Loucy (cell line): Measurements from ENCODE around the gene HUS1.

Experiments
- H2AFZ ChIP-seq: fragments of 200-600 bp; sonication (generic); 2 replicates; pipeline ENCODE4 v1.6.0; 2016; ENCODE audit warnings: antibody characterized with exemption, mild to moderate bottlenecking, low read length, moderate library complexity
- H3F3A ChIP-seq: fragments of 200-600 bp; 2 replicates; pipeline ENCODE4 v1.6.0; 2016; ENCODE audit warnings: antibody characterized with exemption, low read depth, mild to moderate bottlenecking
- H3K27me3 ChIP-seq: fragments of 200-600 bp; sonication (generic); 2 replicates; pipeline ENCODE4 v1.6.1; 2014; ENCODE audit warnings: low read length, mild to moderate bottlenecking; ENCODE audit not compliant: insufficient read depth, poor library complexity, severe bottlenecking
- H3K36me3 ChIP-seq: fragments of 200-600 bp; sonication (generic); 2 replicates; pipeline ENCODE4 v1.6.1; 2016; ENCODE audit warnings: low read length; ENCODE audit not compliant: insufficient read depth
- H3K4me1 ChIP-seq: fragments of 200-600 bp; sonication (generic); 2 replicates; pipeline ENCODE4 v1.5.1; 2014; ENCODE audit warnings: low read length, mild to moderate bottlenecking; ENCODE audit not compliant: insufficient read depth, poor library complexity, severe bottlenecking
- H3K4me2 ChIP-seq: fragments of 200-600 bp; sonication (generic); 2 replicates; pipeline ENCODE4 v1.6.0; 2014; ENCODE audit warnings: antibody characterized with exemption, low read length, low read depth, mild to moderate bottlenecking; ENCODE audit not compliant: poor library complexity, severe bottlenecking
- H3K4me3 ChIP-seq: fragments of 200-600 bp; sonication (generic); 2 replicates; pipeline ENCODE4 v1.5.1; 2014; ENCODE audit warnings: low read length, mild to moderate bottlenecking, mixed read lengths; ENCODE audit not compliant: poor library complexity, severe bottlenecking
- H3K79me2 ChIP-seq: fragments of 200-600 bp; sonication (generic); 2 replicates; pipeline ENCODE4 v1.6.1; 2014; ENCODE audit warnings: low read length; ENCODE audit not compliant: insufficient read depth
- H3K9ac ChIP-seq: fragments of 200-600 bp; sonication (generic); 2 replicates; pipeline ENCODE4 v1.6.0; 2014; ENCODE audit warnings: mild to moderate bottlenecking, low read depth, low read length, moderate library complexity; ENCODE audit not compliant: poor library complexity, severe bottlenecking
- H3K9me2 ChIP-seq: fragments of 200-600 bp; sonication (generic); replicated peaks from 2 replicates; pipeline ENCODE4 v1.6.1; 2016; ENCODE audit warnings: low read depth, low read length, mixed read lengths
- H3K9me3 ChIP-seq: fragments of 200-600 bp; sonication (generic); 2 replicates; pipeline ENCODE4 v1.6.1; 2014; ENCODE audit warnings: mild to moderate bottlenecking, antibody characterized with exemption, low read length, low read depth; ENCODE audit not compliant: insufficient read depth
- H4K20me1 ChIP-seq: fragments of 200-600 bp; sonication (generic); 2 replicates; pipeline ENCODE4 v1.6.0; 2014; ENCODE audit warnings: antibody characterized with exemption, low read length, mild to moderate bottlenecking; ENCODE audit not compliant: insufficient read depth, poor library complexity, severe bottlenecking
- EZH2phosphoT487 ChIP-seq: fragments of 200-600 bp; IDR thresholded peaks from 2 replicates; pipeline ENCODE4 v1.6.1; 2018; ENCODE audit warnings: antibody characterized with exemption, mild to moderate bottlenecking, moderate library complexity, borderline replicate concordance
- TF ChIP-seq, protein P1 (sequence below): fragments of 200-600 bp; sonication (generic); conservative IDR thresholded peaks from 2 replicates; pipeline ENCODE4 v1.5.1; 2014; ENCODE audit warnings: mild to moderate bottlenecking, antibody characterized with exemption, low read length

The HUS1 gene

DNA sequence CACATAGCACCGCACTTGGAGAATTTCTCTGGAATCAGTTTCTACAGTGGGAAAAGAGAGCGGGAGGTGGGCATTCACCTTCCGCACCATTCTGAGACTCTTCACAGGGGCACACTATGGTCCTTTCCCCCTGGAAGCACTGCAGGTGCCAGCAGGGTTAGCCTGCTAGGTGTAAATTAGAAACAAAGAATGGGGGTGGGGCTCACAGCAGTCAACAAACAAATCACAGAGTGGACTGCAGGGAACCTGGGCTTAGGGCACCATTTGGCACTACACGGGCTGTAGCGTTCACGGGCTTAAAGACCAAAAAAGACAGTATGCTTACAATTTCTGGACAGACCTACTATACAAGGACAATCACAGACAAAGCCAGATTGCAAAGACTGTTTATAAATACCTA lies 23.2 kb downstream of the HUS1 start:
- no peaks in the 10 kb centered on the region for H3K27me3 ChIP-seq
- no peak overlapping the region for H3K4me2 ChIP-seq
- no peak overlapping the region for H2AFZ ChIP-seq
- no peak for TF ChIP-seq EZH2phosphoT487
- TF ChIP-seq, protein P1, sequence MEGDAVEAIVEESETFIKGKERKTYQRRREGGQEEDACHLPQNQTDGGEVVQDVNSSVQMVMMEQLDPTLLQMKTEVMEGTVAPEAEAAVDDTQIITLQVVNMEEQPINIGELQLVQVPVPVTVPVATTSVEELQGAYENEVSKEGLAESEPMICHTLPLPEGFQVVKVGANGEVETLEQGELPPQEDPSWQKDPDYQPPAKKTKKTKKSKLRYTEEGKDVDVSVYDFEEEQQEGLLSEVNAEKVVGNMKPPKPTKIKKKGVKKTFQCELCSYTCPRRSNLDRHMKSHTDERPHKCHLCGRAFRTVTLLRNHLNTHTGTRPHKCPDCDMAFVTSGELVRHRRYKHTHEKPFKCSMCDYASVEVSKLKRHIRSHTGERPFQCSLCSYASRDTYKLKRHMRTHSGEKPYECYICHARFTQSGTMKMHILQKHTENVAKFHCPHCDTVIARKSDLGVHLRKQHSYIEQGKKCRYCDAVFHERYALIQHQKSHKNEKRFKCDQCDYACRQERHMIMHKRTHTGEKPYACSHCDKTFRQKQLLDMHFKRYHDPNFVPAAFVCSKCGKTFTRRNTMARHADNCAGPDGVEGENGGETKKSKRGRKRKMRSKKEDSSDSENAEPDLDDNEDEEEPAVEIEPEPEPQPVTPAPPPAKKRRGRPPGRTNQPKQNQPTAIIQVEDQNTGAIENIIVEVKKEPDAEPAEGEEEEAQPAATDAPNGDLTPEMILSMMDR = no peak
- no peaks in the 10 kb centered on the region for H3K9me2 ChIP-seq
- no peak overlapping the region for H3K9ac ChIP-seq
- no peaks in the 10 kb centered on the region for H4K20me1 ChIP-seq
- no peaks in the 10 kb centered on the region for H3F3A ChIP-seq
- no peaks in the 10 kb centered on the region for H3K36me3 ChIP-seq
- no peaks in the 10 kb centered on the region for H3K9me3 ChIP-seq
- H3K79me2 ChIP-seq = no peaks in the 10 kb centered on the region
- no peaks in the 10 kb centered on the region for H3K4me1 ChIP-seq
- no peak overlapping the region for H3K4me3 ChIP-seq

DNA sequence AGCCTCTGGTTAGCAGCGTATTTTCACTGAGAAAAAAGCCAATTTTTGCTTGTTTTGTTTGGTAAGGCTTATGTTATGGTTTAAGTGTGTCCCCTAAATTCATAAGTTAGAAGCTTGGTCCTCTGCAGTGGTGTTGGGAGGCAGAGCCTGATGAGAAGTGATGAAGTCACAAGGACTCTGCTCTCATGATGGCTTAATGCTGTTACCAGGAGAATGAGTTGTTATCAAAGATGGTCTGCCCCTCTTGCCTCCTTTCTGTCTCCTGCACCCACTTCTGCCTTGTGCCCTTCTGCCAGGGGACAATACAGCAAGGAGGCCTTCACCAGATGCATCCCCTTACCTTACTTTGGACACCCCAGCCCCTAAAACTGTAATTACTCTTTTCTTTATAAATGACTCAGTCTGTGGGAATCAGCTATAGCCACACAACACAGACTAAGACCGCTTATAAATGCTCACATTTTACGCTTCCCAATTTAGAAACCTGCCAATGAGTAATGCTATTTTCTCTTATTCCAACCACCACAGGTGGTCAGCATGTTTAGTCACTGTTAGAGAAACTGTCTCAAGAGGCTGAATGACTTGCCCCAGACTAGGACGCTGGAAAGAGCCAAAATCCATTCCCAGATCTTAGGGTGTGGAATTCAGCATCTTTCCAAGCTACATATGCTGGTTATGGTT lies 25.0 kb downstream of the HUS1 start:
- no peaks in the 10 kb centered on the region for H3K36me3 ChIP-seq
- H3K4me3 ChIP-seq = no peak overlapping the region
- H3K27me3 ChIP-seq = no peaks in the 10 kb centered on the region
- no peaks in the 10 kb centered on the region for H3K79me2 ChIP-seq
- no peaks in the 10 kb centered on the region for H3K4me1 ChIP-seq
- H3F3A ChIP-seq = no peaks in the 10 kb centered on the region
- H3K9me2 ChIP-seq = no peaks in the 10 kb centered on the region
- TF ChIP-seq, protein P1 = no peak
- TF ChIP-seq EZH2phosphoT487 = no peak
- H3K9me3 ChIP-seq = no peaks in the 10 kb centered on the region
- H3K9ac ChIP-seq = no peak overlapping the region
- H4K20me1 ChIP-seq = no peaks in the 10 kb centered on the region
- H2AFZ ChIP-seq = no peak overlapping the region
- H3K4me2 ChIP-seq = no peak overlapping the region

DNA sequence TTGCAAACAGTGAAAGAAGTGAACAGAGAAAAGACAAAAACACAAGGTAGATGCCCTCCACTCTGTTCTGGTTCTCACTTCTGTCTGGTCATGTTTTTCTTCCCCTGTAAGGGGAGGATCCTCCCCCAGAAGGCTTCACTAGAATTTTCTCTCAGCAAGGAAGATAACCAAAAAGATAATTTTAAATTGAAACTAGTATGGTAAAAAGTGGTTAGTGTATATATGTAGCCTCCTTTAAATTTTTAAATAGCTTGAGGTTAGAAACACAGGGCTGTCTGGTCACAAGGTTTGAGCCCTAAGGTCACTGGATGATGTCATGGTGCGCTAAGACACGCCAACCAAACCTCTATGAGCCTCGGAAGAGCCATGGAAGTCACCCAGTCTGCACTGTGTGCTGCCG lies 25.6 kb downstream of the HUS1 start:
- H3F3A ChIP-seq = no peaks in the 10 kb centered on the region
- no peak overlapping the region for H3K4me3 ChIP-seq
- no peaks in the 10 kb centered on the region for H3K4me1 ChIP-seq
- H3K27me3 ChIP-seq = no peaks in the 10 kb centered on the region
- H3K9me2 ChIP-seq = no peaks in the 10 kb centered on the region
- H3K9me3 ChIP-seq = no peaks in the 10 kb centered on the region
- TF ChIP-seq, protein P1 = no peak
- no peak for TF ChIP-seq EZH2phosphoT487
- H3K9ac ChIP-seq = no peak overlapping the region
- no peak overlapping the region for H2AFZ ChIP-seq
- no peaks in the 10 kb centered on the region for H4K20me1 ChIP-seq
- no peaks in the 10 kb centered on the region for H3K36me3 ChIP-seq
- no peak overlapping the region for H3K4me2 ChIP-seq
- H3K79me2 ChIP-seq = no peaks in the 10 kb centered on the region
